HK-2 (cell line): ENCODE data around the gene CTXN1.

Experiments
- DNase-seq: peaks from one replicate; pipeline ENCODE4 v3.0.0-alpha.2; 2018; ENCODE audit not compliant: unreplicated experiment

Gene CTXN1

GRCh38 chr19:7900401-7900870 lies 25.5 kb downstream of the CTXN1 start:
- DNase-seq, result no peak

- DNase-seq, result no peak
Observed at GRCh38 chr19:7899751-7900378, 26.1 kb downstream of the CTXN1 start.

- no peak for DNase-seq
Observed at GRCh38 chr19:7898967-7899366, 27.0 kb downstream of the CTXN1 start.

GRCh38 chr19:7897292-7897691 lies 28.6 kb downstream of the CTXN1 start:
- DNase-seq, result no peak

GRCh38 chr19:7895565-7895964 lies 30.4 kb downstream of the CTXN1 start:
- no peak for DNase-seq

- no peak for DNase-seq
Observed at GRCh38 chr19:7894612-7895309, 31.2 kb downstream of the CTXN1 start.

GRCh38 chr19:7893362-7894101 lies 32.4 kb downstream of the CTXN1 start:
- DNase-seq, result peak; percentile 66

GRCh38 chr19:7888826-7889217 lies 37.1 kb downstream of the CTXN1 start:
- DNase-seq, result no peak

GRCh38 chr19:7888145-7888825 lies 37.6 kb downstream of the CTXN1 start, which contains the start of gene LRRC8E:
Gene LRRC8E, plus strand, starts transcription at chr19:7888510. Its CDS starts 7,094 bp downstream, at chr19:7895604.
- DNase-seq, result peak; percentile 88

- DNase-seq, result no peak
Observed at GRCh38 chr19:7887408-7888144, 38.4 kb downstream of the CTXN1 start.

- no peak for DNase-seq
Observed at GRCh38 chr19:7885818-7886217, 40.1 kb downstream of the CTXN1 start.

GRCh38 chr19:7883796-7884570 lies 42.0 kb downstream of the CTXN1 start:
- no peak for DNase-seq

GRCh38 chr19:7883105-7883504 lies 42.8 kb downstream of the CTXN1 start:
- no peak for DNase-seq

GRCh38 chr19:7881910-7882309 lies 44.0 kb downstream of the CTXN1 start:
- no peak for DNase-seq

- no peak for DNase-seq
Observed at GRCh38 chr19:7879836-7880235, 46.1 kb downstream of the CTXN1 start.

- no peak for DNase-seq
Observed at GRCh38 chr19:7879111-7879807, 46.7 kb downstream of the CTXN1 start.

GRCh38 chr19:7877249-7877836 lies 48.6 kb downstream of the CTXN1 start:
- DNase-seq, result no peak

GRCh38 chr19:7874897-7875273 lies 51.0 kb downstream of the CTXN1 start:
- no peak for DNase-seq
